Anterior cingulate cortex (tissue), 58 donors: Measurements from ENCODE around the gene SERAC1.

ENCODE experiments used
- DNase-seq, 58 donors: peaks; one replicate each; lab custom pipeline; 2025; lab: John Stamatoyannopoulos, UW

SERAC1 gene

DNA sequence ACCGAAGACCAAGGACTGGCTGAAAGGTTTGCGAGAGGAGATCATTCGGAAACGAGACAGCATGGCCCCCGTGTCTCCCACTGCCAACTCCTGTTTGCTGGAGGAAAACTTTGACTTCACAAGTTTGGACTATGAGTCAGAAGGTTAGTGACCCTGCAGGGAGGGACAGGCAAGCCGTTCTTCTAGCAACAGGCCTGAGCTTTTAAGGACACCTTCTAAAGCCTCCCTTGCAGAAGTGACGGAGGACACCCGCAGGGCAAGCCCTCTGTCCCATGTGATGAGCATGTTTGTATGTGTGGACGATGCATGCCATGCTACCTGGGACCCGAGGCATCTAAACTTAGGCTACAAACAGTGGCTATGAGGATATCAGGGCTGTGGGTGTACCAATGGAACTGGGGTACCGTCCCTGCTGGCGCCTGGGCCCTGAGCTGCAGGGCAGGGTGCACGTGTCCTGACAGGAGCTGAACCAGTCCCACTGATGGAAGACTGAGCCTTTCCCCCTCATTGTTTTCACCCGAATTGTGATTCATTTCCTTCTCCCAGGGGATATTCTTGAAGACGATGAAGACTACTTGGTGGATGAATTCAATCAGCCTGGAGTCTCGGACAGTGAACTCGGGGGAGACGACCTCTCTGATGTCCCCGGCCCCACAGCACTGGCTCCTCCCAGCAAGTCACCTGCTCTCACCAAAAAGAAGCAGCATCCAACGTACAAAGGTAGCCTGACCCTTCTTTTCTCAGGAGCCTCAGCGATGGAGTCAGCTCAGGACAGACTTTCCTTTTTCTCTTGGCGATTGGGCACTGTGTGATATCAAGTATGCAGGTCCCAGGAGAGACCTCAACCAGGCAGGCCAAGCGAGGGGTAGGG lies 84.4 kb downstream of the SERAC1 start:
- DNase-seq, result no peak

DNA sequence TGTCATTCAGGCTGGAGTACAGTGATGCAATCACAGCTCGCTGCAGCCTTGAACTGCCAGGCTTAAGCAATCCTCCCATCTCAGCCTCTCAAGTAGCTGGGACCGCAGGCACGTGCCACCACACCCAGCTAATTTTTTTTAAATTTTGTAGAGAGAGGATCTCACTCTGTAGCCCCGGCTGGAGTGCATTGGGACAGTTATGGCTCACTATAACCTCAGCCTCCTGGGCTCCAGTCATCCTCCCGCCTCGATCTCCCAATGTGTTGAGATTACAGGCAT lies 86.5 kb downstream of the SERAC1 start:
- DNase-seq, result no peak

GRCh38 chr6:158080849-158081656 lies 87.0 kb downstream of the SERAC1 start:
- no peak for DNase-seq

DNA sequence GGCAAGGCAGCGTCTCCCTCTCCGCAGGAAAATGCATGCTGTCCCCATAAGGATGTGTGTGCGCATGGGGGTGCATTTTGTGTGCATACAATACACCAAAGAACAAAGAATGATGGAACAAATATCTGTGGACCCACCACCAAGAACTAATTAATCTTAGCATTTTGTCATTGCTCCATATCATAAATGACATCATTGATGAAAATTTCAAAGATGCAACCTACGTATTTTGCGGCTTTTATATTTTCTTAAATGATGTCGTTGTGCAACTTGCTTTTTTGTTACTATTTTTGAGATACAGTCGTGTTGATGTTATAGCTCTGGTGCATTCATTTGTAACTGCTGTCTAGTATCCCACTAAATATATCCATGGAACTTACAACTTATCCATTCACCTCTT lies 89.7 kb downstream of the SERAC1 start:
- DNase-seq, result no peak

DNA sequence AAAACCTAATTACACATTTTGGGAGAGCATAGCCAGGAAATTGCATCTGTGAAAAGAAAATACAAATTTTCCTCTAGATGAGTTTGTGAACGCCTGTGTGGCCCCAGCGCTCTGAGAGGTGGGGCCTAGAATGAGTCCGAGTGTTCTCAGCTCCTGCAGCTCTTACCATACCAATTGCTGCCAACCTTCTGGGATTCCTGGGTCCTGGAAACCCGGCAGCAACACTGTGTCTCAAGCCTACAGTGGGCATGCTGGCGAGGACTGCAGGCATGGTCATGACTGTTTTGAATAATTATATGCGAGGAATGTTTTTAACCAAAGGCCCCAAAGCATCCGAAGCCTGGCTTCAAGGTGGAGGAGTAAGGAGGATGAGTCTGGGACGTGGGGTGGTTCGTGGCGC lies 90.4 kb downstream of the SERAC1 start:
- DNase-seq, result no peak

GRCh38 chr6:158076548-158076947 lies 91.5 kb downstream of the SERAC1 start:
- DNase-seq, result no peak

DNA sequence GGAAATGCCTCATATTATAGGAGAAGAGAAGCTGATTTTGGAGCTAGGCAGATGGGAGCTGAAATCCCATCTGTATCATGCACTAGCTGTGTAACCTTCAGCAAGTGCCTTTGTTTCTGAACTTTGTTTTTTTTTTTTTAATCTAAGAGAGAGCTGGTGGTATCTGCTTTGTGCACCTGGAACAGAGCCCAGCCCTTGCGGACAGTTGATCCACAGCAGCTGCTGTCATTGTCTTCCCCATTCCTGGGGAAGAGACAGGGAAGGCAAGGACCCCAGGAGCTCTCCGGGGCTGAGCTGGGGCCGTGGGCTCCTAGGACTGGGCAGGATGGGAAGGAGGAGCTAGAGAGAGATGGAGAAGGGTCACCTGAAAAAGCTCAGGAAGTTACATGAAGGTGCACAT lies 94.3 kb downstream of the SERAC1 start:
- no peak for DNase-seq

GRCh38 chr6:158072083-158072721 lies 95.9 kb downstream of the SERAC1 start:
- peak in 55 of 58 donors; percentile 20 to 88 (median 57) for DNase-seq

GRCh38 chr6:158071121-158072082 lies 96.7 kb downstream of the SERAC1 start:
- no peak for DNase-seq

DNA sequence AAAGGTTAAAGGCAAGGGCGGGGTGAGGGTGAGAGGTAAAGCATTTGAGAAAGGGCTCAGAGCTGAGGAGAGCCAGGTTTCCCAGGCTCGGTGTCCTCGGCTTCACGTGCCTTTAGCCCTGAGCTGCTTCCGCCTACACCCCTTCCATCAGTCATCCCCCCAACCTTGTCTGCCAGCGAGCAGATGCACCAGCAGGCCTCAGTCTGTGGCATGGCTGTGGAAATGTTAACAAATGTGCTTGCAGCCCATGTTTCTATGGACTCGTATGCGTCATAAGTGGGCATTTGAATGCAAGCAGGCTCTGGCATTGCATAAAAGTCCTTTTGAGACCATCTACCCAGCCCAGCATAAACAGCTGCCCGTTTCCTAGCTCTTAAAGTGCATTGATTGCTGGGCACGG lies 97.5 kb downstream of the SERAC1 start:
- DNase-seq, result peak in 19 of 58 donors; percentile 11 to 44 (median 24)

GRCh38 chr6:158069800-158070195 lies 98.3 kb downstream of the SERAC1 start:
- DNase-seq, result no peak

- DNase-seq, result no peak
Observed at GRCh38 chr6:158068893-158069799, 98.9 kb downstream of the SERAC1 start.

GRCh38 chr6:158068156-158068892 lies 99.7 kb downstream of the SERAC1 start:
- no peak for DNase-seq

- no peak for DNase-seq
Observed at GRCh38 chr6:158067436-158068015, 100.5 kb downstream of the SERAC1 start.

- no peak for DNase-seq
Observed at GRCh38 chr6:158066136-158066781, 101.8 kb downstream of the SERAC1 start.

GRCh38 chr6:158064725-158065251 lies 103.3 kb downstream of the SERAC1 start:
- DNase-seq, result no peak

- DNase-seq, result no peak
Observed at GRCh38 chr6:158063736-158064135, 104.3 kb downstream of the SERAC1 start.
